Left kidney (tissue), 8 donors: ENCODE measurements around the gene MRGPRX4. TPM values are rescaled to one million over a fixed set of nuclear protein-coding genes. Genes with fewer than 3 reads are reported as not detected.
"Not testable (repeated sequence)": the region's sequence is repeated elsewhere in the genome, so short reads cannot be mapped to it uniquely, and the experiment has no call there.

Source experiments
- DNase-seq: peaks from one replicate; pipeline ENCODE4 v3.0.0-alpha.2; 2013
- long read RNA-seq, 8 donors: transcript quantifications; one replicate each; lab custom pipeline, GENCODE V29; 2026
- polyA plus RNA-seq: library from polyadenylated mRNA; unstranded; fragments of 120-200 nt; gene quantifications from one replicate; pipeline ENCODE4 v1.2.1, GENCODE V29; 2013; ENCODE audit not compliant: insufficient read length

The MRGPRX4 gene
- not detected for polyA plus RNA-seq
- long read RNA-seq, donor 1 = 0 reads
- long read RNA-seq, donor 2 = 0 reads
- long read RNA-seq, donor 3 = 0 reads
- long read RNA-seq, donor 4 = 0 reads
- long read RNA-seq, donor 5 = 0 reads
- long read RNA-seq, donor 6 = 0 reads
- long read RNA-seq, donor 7 = 0 reads
- long read RNA-seq, donor 8 = 0 reads

GRCh38 chr11:18172666-18173065 is at the start of gene MRGPRX4:
Gene MRGPRX4, plus strand, starts transcription at chr11:18172837. Its CDS starts 420 bp downstream, at chr11:18173257.
- no peak for DNase-seq

- DNase-seq = not testable (repeated sequence)
Observed at GRCh38 chr11:18131115-18131514, 41.5 kb upstream of the MRGPRX4 start.

GRCh38 chr11:18132341-18132740 is 40.3 kb upstream of the MRGPRX4 start, which contains the start of gene MRGPRX3:
Gene MRGPRX3, plus strand, starts transcription at chr11:18132571. Its CDS starts 4,632 bp downstream, at chr11:18137203.
- DNase-seq = no peak

- no peak for DNase-seq
Observed at GRCh38 chr11:18135308-18135707, 37.3 kb upstream of the MRGPRX4 start.

GRCh38 chr11:18137186-18137800 is 35.3 kb upstream of the MRGPRX4 start:
- no peak for DNase-seq

GRCh38 chr11:18140145-18140544 is 32.5 kb upstream of the MRGPRX4 start:
- no peak for DNase-seq

GRCh38 chr11:18144243-18144642 is 28.4 kb upstream of the MRGPRX4 start:
- DNase-seq = no peak

GRCh38 chr11:18145025-18145424 is 27.6 kb upstream of the MRGPRX4 start:
- DNase-seq = no peak

GRCh38 chr11:18145837-18146236 is 26.8 kb upstream of the MRGPRX4 start:
- DNase-seq = no peak

GRCh38 chr11:18151581-18151980 is 21.1 kb upstream of the MRGPRX4 start:
- DNase-seq = no peak

GRCh38 chr11:18168372-18168771 is 4.3 kb upstream of the MRGPRX4 start:
- no peak for DNase-seq

- DNase-seq = peak; percentile 3
Observed at GRCh38 chr11:18171377-18172000, 1.1 kb upstream of the MRGPRX4 start.

GRCh38 chr11:18173225-18173866 is 709 bp downstream of the MRGPRX4 start:
- DNase-seq = no peak

GRCh38 chr11:18188796-18189195 is 16.2 kb downstream of the MRGPRX4 start:
- DNase-seq = no peak

GRCh38 chr11:18189476-18190245 is 17.0 kb downstream of the MRGPRX4 start:
- not testable (repeated sequence) for DNase-seq

GRCh38 chr11:18191376-18191775 is 18.7 kb downstream of the MRGPRX4 start:
- DNase-seq = no peak

- no peak for DNase-seq
Observed at GRCh38 chr11:18193010-18193409, 20.4 kb downstream of the MRGPRX4 start.

GRCh38 chr11:18196532-18196931 is 23.9 kb downstream of the MRGPRX4 start:
- DNase-seq = no peak

- DNase-seq = not testable (repeated sequence)
Observed at GRCh38 chr11:18197738-18198137, 25.1 kb downstream of the MRGPRX4 start.

GRCh38 chr11:18203723-18204122 is 31.1 kb downstream of the MRGPRX4 start:
- DNase-seq = peak; percentile 3

- DNase-seq = no peak
Observed at GRCh38 chr11:18204220-18204619, 31.6 kb downstream of the MRGPRX4 start.

- DNase-seq = no peak
Observed at GRCh38 chr11:18204771-18205170, 32.1 kb downstream of the MRGPRX4 start.
